ENCODE data around the gene RUFY1.
A peak's percentile ranks its signal among the peaks of the same experiment; 100 is the strongest.
"Not testable (repeated sequence)": the region's sequence is repeated elsewhere in the genome, so short reads cannot be mapped to it uniquely, and the experiment has no call there.

Gene RUFY1, protein sequence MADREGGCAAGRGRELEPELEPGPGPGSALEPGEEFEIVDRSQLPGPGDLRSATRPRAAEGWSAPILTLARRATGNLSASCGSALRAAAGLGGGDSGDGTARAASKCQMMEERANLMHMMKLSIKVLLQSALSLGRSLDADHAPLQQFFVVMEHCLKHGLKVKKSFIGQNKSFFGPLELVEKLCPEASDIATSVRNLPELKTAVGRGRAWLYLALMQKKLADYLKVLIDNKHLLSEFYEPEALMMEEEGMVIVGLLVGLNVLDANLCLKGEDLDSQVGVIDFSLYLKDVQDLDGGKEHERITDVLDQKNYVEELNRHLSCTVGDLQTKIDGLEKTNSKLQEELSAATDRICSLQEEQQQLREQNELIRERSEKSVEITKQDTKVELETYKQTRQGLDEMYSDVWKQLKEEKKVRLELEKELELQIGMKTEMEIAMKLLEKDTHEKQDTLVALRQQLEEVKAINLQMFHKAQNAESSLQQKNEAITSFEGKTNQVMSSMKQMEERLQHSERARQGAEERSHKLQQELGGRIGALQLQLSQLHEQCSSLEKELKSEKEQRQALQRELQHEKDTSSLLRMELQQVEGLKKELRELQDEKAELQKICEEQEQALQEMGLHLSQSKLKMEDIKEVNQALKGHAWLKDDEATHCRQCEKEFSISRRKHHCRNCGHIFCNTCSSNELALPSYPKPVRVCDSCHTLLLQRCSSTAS

DNA sequence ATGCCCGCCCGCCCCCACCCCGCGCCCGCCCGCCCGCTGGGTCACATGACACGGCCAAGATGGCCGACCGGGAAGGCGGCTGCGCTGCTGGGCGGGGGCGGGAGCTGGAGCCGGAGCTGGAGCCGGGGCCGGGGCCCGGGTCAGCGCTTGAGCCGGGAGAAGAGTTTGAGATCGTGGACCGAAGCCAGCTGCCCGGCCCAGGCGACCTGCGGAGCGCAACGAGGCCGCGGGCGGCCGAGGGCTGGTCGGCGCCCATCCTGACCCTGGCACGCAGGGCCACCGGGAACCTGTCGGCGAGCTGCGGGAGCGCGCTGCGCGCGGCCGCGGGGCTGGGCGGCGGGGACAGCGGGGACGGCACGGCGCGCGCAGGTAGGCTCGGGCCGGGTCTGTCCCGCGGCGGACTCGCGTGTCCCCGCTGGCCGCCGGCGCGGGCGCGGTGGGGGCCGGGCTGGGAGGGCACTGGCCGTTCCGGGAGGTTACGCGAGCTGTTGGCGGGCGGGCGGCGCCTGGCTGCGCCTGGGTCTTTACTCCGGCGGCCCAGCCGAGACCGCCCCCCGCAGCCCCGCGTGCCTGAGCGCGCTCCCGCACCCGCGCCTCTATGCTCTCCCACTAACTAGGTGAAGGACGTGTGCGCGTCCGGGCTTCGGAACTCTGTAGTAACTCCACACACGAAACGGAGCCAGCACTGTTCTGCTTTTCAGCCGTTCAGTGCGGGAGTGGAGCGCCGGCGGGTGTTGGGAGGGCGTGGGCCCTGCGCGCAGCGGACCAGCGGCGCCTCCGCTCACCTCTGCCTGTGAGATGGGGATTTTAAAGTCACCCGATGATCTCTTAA, at the start of gene RUFY1:
Gene RUFY1, plus strand, starts transcription at position 44 of the 832 bp plus-strand sequence. Its CDS starts 16 bp downstream, at position 60.
- peak; percentile 62 for DNase-seq (ENCODE audit: low read depth)

DNA sequence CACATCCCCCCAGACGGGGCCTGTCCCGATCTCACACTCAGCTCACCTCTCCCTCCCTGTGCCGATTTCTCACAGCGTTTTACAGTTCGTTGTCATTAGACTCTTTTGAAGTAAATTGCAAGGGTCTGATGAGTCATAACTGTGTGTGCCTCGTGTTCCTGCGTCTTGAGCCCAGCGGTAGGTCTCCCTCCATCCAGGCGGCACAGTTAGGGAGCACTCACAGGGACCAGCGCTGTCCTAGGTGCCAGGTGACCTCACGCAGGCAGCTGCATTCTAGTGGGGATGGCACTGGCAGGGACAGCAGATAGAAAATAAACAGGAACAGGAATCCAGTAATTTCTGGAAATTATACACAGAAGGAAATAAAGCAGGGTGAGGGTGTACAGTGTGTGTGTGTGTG, 48.4 kb upstream of the RUFY1 start:
- DNase-seq (ENCODE audit: low read depth) = not testable (repeated sequence)

DNA sequence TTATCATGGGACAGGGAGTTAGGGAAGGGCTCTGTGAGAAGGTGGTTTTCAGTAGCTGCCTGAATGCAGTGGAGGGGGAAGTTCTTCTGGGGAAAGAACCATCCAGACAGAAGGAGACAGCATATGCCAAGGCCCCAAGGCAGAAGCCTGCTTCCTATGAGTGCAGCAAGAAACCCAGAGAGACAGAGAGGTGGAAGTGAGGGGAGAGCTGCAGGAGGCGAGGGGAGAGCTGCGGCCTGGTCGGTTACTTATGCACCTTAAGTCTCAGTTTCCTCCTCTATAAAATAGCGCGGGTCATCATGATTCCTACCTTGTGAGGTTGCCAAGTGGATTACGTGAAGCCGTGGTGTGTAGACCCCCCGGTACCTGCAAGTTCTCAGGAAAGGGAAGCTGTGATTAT, 47.9 kb upstream of the RUFY1 start:
- DNase-seq (ENCODE audit: low read depth) = not testable (repeated sequence)

DNA sequence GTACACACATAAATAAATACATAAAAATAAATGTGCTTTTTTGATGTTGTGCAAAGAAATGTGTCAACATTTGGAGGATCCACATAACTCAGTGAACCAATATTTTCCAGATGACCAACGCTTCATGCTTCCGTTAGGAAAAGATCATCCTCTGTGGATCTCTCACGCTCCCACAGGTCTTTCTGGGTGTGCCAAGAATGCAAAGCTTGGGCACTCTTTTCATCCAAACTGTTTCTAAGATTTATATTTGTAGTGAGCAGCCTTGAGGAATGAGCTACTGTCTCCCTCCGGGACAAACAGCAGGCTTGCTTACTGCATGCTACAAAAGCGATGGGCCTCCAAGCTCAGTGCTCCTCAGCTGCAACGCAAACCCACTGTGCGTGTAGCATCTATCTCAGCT, 46.2 kb upstream of the RUFY1 start:
- no peak for DNase-seq (ENCODE audit: low read depth)

DNA sequence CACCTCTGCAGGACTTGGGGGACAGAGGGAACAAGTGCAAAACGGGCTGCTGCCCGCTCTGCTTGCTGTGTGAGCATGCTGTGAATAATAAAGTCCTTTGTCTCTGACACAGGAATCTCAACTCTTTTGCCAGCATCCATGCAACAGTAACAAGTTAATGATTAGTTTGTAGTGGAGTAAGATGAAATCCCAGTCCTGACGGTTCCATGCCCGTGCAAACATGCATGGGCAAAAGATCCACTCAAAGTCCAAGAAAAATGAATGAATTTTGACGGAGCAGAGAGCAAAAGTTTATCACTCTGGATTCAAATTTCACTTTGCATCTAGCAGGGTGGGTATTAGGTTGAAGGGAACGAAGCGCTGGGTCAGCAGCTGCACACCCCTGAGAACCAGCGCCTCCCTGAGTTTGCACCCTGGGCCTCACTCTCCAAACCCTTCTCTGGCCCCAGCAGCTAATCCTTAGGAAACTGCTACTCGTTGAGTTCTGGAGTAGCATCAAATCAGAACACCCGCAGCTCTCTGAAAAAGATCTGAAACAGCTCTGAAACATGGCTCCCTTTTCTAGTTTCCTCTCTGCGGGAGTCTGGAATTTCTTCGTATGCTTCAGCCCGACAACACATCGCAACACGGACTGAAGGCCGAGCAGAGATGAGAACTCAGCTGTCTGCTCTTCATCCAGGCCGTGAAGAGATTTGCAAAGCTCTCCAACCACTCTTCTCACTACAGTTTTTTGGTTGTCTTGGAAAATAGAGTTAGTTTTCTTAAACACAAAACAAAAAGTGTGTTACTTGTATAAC, 45.6 kb upstream of the RUFY1 start:
- DNase-seq (ENCODE audit: low read depth) = no peak

DNA sequence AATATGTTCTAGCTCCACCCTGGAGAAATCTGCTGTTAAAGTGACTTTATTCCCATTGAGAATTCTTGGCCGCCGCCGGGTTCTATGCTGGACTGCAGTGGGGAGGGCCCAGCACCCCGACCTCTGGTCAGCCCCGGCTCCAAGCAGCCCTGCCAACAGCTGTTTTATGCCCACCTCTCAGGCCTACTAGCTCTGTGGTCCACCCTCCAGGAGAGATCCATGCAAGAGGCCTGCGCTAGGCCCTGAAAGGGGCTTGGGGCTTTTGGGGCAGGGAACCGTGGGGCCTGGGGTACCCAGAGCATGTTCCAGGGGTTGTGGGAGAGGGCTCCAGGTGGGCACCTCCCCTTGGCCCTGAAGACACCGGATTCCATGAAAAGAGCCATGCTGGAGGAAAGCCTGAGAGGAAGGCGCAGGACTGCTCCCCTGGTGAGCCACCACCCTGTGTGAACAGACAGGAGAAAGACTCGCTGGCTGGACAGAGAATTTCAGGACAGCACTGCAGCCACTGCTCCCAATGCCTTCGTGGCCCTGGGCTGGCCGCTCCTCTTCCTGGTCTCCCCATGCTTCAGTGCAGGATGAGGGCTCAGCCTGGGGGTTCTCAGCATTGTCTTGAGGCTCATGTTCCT, 44.6 kb upstream of the RUFY1 start:
- no peak for DNase-seq (ENCODE audit: low read depth)

DNA sequence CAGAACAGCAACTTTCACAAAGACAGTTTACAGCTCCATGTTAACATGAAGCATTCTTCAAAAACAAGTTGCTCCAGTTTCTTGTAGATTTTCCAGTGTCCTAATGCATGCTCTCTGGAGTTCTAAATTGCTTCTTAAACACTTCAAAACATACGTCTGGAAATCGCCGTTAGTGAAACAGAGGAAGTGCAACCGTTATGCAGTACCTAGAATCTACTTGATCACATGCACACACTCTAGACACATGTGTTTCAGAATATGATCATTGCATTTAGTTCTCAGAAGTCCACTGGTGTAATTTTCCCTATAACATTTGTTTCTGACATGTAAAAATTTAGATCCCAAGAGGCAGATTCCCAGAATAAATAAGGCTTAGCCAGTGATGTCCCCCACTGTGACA, 41.1 kb upstream of the RUFY1 start:
- DNase-seq (ENCODE audit: low read depth) = no peak

DNA sequence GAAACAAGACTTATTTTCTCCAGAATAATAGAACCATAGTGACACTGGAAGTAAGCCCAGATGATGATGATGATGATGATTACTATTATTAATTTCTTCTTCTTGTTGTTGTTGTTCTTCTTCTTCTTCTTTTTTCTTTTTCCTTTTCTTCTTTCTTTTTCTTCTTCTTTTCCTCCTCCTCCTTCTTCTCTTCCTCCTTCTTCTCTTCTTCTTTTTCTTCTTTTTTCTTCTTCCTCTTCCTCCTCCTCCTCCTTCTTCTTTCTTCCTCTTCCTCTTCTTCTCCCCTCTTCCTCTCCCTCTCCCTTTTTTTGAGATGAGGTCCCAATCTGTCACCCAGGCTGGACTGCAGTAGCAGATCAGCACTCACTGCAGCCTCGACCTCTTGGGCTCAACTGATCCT, 40.5 kb upstream of the RUFY1 start:
- no peak for DNase-seq (ENCODE audit: low read depth)

DNA sequence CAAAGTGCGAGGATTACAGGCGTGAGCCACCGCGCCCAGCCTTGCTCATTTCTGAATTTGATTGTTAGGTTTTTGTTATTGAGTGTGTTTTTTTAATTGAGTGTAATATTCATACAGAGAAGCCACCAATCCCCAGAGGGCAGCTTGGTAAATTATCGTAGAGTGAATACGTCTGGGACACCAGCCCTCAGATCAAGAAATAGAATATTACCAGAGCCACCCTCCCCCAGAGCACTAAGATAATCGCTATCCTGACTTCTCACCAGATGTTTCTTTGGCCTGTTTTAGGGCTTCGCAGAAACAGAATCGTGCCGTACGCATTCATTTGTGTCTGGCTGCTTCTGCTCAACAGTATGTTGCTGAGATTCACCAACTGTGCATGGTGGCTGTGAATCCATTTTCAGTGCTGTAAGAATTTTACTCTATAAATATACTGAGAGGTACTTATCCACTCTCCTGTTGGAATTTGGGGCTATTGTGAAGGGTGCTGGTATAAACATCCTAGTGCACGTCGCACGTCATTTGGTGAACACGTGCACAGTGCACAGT, 37.8 kb upstream of the RUFY1 start:
- no peak for DNase-seq (ENCODE audit: low read depth)

DNA sequence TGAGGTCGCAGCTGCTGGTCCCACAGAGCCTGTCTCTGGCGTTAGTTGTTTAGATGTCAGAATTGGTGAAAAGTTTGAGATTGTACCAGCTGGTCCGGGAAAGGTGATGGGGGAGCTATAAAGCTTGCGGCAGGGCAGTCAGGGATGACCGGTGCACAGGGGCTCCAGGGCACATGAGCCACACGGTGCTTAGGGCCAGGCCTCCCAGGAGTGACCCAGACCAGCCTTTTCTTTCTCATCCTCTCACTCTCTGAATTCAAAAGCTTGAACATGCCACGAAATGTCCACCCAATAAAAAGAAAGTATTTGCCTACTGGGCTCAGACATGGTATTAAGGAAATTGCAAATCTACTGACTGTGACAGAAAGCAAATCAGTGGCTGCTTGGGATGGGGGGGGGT, 34.9 kb upstream of the RUFY1 start:
- DNase-seq (ENCODE audit: low read depth) = not testable (repeated sequence)

DNA sequence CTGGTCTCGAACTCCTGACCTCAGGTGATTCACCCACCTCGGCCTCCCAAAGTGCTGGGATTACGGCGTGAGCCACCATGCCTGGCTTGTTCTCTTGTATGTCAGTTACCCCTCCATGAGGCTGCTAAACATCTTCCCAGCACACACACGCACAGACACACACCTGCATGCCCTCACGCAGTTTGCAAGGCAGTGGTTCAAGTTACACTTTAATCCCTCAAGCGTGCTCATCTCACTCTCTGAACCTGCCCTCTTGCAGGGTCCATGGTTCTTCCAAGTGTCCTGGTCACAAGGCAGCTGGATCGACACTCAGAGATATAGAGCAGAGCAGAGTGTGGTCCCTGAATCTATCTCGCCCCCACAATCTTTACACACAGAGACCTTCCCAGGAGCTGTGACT, 34.1 kb upstream of the RUFY1 start:
- DNase-seq (ENCODE audit: low read depth) = no peak

DNA sequence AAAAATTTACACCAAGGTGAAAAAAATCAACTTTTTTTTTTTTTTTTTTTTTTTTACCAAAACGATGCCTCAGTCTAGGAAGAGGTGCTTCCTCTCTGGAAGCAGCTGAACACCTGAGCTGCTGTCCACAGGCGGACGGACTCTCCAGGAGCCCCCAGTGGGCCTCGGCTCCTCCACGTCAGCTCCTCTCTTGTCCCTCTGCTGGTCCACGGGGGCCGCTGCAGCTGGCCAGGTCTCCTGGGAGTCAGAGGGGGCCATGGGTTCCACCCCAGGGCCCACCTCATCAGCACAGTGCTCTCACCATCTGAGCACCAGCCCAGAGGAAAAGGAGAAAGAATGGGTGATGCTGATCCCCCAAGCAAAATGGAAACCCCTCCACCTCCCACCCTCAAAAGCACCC, 32.6 kb upstream of the RUFY1 start:
- not testable (repeated sequence) for DNase-seq (ENCODE audit: low read depth)

DNA sequence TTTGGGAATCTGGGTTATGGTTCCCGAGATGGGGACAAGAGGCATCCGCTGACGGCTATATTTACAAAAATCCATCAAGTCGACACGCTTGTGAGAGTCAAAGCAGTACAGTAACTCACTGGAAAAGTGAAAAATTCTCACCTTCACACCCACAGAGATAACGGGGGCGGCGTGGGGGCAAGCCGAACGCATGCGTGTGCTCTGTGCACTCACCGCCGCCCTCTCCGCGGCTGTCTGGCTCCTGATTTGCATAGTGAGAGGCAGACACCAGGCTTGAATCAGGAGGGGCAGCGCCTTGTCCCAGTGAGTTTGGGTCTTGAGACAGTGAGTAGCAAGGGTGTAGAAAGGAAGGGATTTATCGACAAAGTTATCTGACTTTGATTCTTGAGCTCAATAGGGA, 32.0 kb upstream of the RUFY1 start:
- DNase-seq (ENCODE audit: low read depth) = not testable (repeated sequence)

DNA sequence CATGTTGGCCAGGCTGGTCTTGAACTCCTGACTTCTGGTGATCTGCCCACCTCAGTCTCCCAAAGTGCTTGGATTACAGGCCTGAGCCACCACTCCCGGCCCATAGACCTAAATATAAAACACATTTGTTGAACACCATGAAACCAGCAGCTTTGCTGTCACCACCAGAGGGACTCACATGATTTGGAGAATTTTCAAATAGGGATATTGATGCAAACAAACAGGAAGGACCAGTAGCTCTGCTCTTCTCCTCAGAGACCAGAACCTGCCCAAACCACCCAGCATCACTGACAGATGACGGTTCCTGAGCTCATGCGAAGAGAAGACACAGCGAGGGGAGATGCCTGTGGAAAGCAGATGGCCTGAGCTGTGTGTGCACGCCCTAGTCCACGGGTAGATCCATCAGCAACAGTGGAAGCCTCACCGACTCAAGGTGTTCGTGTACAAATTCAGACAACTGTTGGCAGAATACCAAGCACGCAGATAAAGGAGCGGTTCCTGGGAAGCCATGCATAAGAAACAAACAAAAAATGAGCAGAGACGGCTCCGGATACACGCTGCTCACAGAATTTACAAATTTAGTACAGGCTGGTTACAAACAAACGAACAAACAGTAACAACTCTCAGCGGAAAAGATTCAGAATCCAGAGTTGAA, 30.8 kb upstream of the RUFY1 start:
- DNase-seq (ENCODE audit: low read depth) = not testable (repeated sequence)

DNA sequence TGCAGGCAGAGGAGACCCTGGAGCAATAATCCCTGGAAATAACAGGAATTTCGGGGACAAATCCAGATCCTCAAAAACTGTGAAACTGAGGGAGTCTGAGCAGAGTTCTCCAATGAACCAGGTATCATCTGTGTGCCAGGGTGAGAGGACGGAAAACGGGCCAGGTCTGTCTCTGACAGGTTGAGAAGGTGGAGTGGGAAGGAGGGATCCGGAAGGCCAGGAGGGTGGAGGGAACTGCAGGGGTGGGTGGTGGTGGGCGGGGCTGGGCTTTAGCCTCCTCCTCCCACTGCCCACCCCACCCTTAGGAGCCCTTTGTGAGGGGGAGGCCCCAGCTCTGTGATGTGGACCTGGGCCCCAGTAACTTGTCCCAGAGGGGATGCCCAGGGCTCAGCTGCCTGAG, 28.2 kb upstream of the RUFY1 start:
- not testable (repeated sequence) for DNase-seq (ENCODE audit: low read depth)

DNA sequence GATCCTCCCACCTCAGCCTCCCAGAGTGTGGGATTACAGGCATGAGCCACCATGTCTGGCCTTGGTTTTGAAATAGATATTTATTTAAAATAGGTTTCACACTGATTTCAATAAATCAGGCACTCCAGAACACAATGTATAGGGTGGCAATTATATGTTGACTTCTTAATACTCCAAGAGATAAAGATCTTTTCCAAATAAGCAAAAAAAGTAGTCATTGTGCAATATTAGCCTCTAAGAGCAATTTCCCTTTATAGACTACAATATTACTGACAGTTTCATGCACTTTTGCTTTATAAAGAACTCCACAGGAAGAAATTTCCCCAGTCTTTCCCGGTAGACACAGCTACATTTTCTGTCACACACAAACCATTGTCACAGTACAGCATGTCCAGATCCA, 23.4 kb upstream of the RUFY1 start:
- DNase-seq (ENCODE audit: low read depth) = no peak

DNA sequence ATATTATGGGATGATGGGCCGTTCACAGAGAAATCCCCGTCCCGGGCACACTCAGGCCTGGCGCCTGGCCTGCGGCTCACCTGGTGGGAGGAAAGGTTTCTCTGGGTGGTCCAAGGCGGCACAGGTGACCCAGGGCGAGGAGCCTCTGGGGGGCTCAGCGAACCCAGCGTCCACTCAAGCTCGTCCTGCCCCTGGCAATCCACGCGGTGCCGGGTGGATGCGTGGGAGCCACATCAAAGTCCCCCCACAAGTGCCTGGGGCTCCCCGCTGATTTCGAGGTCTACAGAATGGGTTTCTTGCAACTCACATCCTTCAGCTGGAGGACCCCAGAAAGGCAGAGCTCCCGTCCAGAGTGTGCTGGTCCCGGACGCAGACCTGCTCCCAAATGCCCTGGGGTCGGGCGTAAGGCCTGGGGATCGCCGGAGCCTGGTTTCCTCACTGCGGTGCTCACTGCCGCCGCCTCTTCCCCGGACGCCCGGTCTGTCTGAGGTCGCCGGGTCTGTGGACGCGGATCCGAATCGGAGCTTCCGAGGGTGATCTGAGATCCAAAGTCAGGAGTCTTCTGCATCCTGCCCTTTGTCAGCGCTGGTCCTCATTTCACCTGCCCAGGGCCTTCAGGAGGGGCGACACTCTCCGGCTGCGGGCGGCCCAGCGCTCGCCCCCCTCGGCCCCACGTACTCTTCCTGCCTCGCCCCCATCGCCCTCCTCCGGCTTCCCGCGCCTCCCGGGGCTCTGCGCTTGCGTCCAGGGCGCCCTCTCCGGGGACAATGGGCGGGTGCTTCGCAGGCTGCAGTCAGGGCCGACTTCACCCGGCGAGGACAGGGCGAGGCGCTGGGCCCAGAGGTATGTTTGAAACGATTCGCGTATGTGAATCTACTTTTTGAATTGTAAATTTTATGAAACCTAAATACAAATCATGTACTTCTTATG, 20.0 kb upstream of the RUFY1 start:
- peak; percentile 46 for DNase-seq (ENCODE audit: low read depth)

DNA sequence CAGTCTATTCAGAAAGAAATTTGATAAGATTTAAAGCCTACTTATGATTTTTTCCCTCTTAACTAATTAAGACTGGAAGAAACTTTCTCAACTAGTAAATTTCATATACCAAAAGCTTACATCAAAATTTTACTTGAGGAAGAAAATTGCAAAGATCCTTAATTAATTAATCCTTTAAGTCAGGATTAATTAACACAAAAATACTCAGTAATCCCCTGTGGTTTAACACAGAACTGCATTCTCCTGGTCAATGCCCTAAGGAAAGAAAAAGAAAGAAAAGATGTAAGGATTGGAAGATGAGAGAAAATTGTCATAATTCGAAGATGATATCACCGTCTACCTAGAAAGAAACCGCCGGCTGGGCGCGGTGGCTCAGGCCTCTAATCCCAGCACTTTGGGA, 17.3 kb upstream of the RUFY1 start:
- no peak for DNase-seq (ENCODE audit: low read depth)

DNA sequence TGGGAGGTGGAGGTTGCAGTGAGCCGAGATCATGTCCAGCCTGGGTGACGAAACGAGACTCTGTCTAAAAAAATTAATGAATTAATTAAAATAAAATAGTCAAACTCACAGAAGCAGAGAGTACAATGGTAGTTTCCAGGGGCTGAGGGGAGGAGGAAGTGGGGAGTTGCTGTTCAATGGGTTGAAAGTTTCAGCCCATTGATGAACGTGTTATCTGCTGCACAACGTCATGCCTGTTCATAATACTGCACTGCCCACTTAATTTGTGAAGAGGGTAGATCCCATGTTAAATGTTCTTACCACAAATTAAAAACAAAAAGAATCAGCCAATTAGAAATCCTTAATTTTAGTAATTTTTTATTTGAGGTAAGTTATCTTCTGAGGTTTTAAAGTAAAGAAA, 16.4 kb upstream of the RUFY1 start:
- no peak for DNase-seq (ENCODE audit: low read depth)
